SKM-1 (cell line): ENCODE measurements around the gene SPINT2.
"Not testable (repeated sequence)": the region's sequence is repeated elsewhere in the genome, so short reads cannot be mapped to it uniquely, and the experiment has no call there.

Experiments
- DNase-seq: peaks from one replicate; lab custom pipeline; 2025; ENCODE audit not compliant: unreplicated experiment; lab: John Stamatoyannopoulos, UW

The SPINT2 gene

GRCh38 chr19:38264486-38265212 is at the start of gene SPINT2:
SPINT2 (plus strand) TSS chr19:38264573; CDS start chr19:38264893, 320 bp downstream.
- no peak for DNase-seq

DNA sequence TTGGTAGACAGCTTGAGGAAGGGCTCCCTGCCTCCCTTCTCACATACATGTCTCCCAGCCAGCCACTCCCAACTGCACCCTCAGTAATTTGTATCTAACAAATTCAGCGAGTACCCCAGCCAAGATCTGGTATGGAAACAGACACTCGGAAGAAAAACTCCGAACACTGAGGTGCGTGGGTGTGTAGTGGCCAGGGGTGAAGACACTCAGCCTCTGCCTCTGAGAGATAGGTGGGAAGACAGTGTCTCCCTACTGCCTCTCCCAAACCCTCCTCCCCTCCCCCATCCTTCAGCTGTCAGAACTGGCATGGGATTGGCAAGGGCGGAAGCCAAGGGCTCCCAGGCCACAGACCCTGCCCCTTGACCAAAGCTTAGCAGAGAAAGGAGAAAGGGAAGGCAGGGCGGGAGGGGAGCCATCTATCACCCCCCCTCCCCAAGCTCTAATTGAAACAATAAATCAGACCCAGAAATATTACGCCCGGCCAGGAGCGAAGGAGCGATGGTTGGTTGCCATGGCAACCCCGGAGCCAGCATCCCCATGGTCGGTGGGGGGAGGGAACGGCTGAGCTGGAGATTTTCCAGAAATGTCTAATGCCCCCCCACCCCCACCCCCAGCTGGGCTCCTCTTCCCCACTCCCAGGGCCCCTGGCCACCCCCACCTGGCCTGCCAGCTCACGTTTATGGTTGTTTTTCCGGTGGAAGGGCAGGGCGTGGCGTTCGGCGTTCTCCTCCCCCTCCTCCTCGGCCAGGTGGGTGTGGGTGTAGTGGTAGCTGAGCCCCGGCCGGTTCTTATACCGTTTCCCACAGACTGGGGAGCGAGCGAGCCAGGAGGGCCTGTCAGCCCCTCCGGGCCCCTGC is 47.4 kb upstream of the SPINT2 start:
- no peak for DNase-seq

- no peak for DNase-seq
These were observed 46.2 kb upstream of the SPINT2 start for GRCh38 chr19:38218204-38218603.

DNA sequence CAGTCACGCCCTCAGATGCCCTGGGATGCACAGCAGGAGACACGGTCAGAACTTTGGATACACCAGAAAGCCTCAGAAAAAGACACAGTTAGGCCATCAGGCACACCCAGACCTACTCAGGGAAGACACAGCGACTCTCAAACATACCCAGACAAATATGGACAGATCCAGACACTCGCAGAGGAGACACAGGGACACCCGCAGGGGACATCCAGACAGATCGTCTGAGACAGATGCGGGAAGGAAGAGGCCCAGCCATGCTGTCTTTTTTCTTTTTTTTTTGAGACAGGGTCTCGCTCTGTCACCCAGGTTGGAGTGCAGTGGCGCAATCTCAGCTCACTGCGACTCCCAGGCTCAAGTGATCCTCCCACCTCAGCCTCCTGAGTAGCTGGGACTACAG is 45.2 kb upstream of the SPINT2 start:
- no peak for DNase-seq

- no peak for DNase-seq
These were observed 43.0 kb upstream of the SPINT2 start for GRCh38 chr19:38221421-38221820.

GRCh38 chr19:38221919-38222830 is 42.2 kb upstream of the SPINT2 start:
- DNase-seq, result no peak

DNA sequence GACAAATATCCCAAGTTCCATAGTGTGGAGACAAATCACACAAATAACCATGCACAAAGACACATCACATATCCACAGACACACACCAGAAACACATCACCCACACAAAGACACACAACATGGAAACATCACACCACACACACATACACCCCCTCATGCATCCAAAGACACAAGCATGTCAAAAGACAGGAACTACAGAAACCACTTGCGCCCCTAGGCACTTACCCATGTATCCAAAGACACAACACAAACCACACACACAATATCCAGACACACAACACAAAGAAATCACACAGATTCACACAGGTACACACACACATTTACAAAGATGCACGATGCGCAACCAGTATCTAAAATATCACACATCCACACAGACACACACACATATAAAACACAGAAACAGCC is 41.3 kb upstream of the SPINT2 start:
- no peak for DNase-seq

DNA sequence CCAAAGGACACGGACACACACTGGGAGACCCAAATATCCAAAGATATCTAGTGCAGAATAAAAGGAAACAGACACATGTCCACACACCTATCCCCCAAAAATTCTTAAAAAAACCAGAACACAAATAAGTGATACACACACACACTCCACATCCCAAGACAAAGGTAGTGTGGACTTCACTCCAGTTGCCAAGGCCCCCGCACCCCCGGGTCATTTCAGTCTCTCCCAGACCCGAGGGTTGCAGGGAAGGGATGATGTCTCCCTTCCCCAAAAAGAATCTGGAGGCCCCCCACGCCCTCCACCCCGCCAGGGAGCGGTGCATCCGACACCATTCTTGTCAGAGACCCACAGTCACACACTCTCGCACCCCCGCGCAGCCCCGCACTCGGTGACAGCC is 40.8 kb upstream of the SPINT2 start:
- DNase-seq, result no peak

GRCh38 chr19:38224014-38224862 is 40.1 kb upstream of the SPINT2 start, which contains the start of gene DPF1:
DPF1 (minus strand) TSS chr19:38224222; CDS start chr19:38224142, 80 bp downstream.
- DNase-seq, result peak; percentile 15

- DNase-seq, result not testable (repeated sequence)
These were observed 39.5 kb upstream of the SPINT2 start for GRCh38 chr19:38224863-38225218.

DNA sequence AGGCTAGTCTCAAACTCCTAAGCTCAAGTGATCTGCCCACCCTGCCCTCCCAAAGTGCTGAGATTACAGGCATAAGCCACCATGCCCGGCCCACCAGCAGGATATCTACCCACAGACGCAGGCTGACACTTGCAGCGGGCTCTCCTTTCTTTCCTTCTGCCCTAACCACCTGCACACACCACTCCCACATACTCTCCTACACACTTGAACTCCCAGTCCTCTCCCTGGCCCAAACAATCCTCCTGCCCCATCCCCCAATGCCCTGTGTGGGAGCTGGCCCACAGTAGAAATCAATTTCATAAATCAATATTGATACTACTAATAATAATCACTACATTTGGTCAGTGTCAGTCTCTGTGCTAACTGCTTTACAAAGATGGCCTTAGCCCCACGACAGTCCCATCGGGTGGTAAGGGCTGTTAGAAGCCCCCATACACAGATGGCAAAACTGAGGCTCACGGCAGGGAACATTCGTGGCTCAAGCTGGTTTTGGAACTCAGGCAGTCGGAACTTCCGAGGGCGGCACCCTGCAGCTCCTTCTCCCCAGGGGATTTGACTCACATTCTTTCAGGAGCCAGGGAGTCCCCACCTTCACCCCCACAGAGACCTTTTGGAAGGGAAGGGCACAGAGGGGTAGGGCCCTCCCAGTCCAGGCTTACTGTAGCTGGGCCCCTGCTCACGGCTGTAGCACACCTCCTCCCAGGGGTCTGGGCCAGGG is 36.9 kb upstream of the SPINT2 start:
- no peak for DNase-seq

- no peak for DNase-seq
These were observed 36.4 kb upstream of the SPINT2 start for GRCh38 chr19:38228005-38228377.

DNA sequence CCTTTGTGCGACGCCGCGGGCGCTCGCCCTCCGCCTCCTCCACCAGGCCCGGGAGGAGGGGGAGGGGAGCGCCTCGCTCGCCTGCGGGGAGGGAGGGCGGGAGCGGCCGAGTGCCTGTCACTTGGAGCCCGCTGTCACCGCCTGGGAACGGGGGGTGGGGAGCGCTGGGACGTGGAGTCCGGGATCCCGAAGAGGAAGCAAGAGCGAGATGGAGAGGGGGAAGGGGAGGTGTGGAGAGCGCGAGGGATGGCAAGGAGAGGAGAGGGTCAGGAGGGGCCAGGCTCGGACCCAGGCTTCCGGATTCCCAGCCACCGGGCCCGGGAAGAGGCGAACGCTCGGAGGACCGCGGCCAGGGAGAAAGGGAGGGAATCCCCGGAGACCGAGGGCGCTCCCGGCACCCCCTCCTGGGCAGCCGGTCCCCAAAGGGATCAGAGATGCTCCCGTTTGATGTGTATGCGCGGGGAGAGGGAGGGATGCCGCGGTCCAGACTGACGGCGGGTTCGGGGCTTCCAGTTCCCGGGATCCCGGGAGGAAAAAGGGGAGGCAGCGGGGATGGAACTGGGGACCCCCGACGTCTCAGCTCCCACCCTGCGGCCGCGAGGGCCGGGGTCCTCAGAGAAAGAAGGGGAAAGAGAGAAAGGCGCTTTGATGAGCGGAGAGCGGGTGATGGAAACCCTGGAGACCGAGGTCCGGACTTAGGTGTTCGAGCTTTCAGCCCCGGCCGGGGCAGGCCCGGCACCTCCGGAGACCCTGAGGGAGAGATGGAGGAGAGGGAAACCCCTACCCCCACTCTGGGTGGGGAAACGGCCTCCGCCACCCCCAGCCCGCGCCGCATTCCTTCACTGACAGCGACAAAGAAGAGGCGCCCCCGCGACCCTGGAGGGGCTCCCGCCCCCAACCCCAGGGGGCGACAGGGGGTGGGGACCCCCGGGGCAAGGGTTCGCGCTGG is 35.6 kb upstream of the SPINT2 start:
- DNase-seq, result no peak

- no peak for DNase-seq
These were observed 34.7 kb upstream of the SPINT2 start for GRCh38 chr19:38229585-38230073.

DNA sequence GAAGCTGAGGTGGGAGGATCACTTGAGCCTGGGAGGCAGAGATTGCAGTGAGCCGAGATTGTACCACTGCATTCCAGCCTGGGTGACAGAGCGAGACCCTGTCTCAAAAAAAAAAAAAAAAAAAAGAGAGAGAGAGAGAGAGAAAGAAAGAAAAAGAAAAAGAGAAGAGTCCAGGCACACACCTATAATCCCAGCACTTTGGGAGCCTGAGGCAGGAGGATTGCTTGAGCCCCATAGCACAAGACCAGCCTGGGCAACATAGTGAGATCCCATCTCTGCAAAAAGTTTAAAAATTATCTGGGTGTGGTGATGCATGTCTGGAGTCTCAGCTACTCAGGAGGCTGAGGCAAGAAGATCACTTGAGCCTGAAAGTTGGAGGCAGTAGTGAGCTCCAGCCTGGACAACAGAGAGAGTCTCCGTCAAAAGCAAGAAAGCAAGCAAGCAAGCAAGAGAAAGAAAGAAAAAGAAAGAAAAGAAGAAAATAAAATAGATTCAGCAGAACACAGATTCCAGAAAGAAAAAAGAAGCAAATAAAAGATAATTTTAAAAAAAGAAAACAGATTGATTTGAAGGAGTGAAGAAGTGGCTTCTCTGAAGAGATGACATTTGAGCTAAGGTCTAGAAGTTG is 33.8 kb upstream of the SPINT2 start:
- not testable (repeated sequence) for DNase-seq

GRCh38 chr19:38231918-38232317 is 32.5 kb upstream of the SPINT2 start:
- DNase-seq, result no peak

DNA sequence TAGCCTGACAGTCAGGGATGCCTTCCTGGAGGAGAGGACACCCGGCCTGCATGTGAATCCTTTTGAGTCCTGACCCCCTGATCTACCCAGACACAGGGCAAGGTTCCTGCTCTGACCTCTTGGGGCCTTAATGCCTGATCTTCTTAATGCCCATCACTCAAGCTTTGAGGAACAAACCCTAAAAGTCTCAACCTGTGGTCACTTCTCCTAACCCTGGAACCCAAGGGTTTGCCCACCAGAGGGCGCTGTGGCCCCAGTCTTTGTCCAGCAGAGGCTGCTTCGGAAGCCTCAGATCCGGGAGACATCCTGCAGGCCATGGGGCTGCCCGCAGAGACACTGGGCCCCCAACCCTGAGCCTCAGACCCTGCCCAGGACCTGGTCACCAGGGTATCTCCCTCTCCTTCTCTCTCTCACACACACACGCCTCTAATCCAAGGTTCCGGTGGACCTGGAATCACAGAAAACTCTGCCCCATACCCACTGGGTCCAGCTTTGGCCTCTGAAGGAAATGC is 30.6 kb upstream of the SPINT2 start:
- peak; percentile 37 for DNase-seq

GRCh38 chr19:38234615-38235014 is 29.8 kb upstream of the SPINT2 start:
- no peak for DNase-seq
